ENCODE results near the gene AFF2. TPM values are rescaled to one million over a fixed set of nuclear protein-coding genes. Genes with fewer than 3 reads are reported as not detected.

Gene AFF2
- total and polyA plus RNA-seq, 4 donors, result 1.2 to 13.0 (median 3.9) TPM

GRCh38 chrX:149007423-149007822 lies 507.0 kb downstream of the AFF2 start:
- H3K27ac ChIP-seq (ENCODE audit: low read depth in 1 of 2, low read length in 1 of 2), result no peak overlapping the region
- peaks cover 0 to 2% (median 0%) of the 10 kb centered on the region in 5 donors for H3K4me1 ChIP-seq (ENCODE audit: control insufficient read depth in 5 of 5, insufficient read depth in 5 of 5, low read length in 5 of 5)
- H3K36me3 ChIP-seq (ENCODE audit: control insufficient read depth in 4 of 4, insufficient read depth in 4 of 4, low read length in 4 of 4), result no peaks in the 10 kb centered on the region
- H3K9ac ChIP-seq (ENCODE audit: insufficient read depth in 1 of 2, low read length in 2 of 2), result no peak overlapping the region
- 38% methylated on average over 4 of the region's 4 CpGs for WGBS, 2 donors
- no peaks in the 10 kb centered on the region for H3K9me3 ChIP-seq (ENCODE audit: control insufficient read depth in 4 of 4, insufficient read depth in 3 of 4, low read length in 3 of 4)
- TF ChIP-seq, protein P1, sequence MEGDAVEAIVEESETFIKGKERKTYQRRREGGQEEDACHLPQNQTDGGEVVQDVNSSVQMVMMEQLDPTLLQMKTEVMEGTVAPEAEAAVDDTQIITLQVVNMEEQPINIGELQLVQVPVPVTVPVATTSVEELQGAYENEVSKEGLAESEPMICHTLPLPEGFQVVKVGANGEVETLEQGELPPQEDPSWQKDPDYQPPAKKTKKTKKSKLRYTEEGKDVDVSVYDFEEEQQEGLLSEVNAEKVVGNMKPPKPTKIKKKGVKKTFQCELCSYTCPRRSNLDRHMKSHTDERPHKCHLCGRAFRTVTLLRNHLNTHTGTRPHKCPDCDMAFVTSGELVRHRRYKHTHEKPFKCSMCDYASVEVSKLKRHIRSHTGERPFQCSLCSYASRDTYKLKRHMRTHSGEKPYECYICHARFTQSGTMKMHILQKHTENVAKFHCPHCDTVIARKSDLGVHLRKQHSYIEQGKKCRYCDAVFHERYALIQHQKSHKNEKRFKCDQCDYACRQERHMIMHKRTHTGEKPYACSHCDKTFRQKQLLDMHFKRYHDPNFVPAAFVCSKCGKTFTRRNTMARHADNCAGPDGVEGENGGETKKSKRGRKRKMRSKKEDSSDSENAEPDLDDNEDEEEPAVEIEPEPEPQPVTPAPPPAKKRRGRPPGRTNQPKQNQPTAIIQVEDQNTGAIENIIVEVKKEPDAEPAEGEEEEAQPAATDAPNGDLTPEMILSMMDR (IDR thresholded peaks at IDR 0.05; ENCODE audit: control extremely low read depth, extremely low read depth), result no peak
- no peak for ATAC-seq (ENCODE audit: insufficient read depth, low FRiP score)
- DNase-seq, result no peak
- no peak overlapping the region for H3K4me3 ChIP-seq
- H3K27me3 ChIP-seq (ENCODE audit: control insufficient read depth in 3 of 3, insufficient read depth in 3 of 3, low read length in 2 of 3), result no peaks in the 10 kb centered on the region

DNA sequence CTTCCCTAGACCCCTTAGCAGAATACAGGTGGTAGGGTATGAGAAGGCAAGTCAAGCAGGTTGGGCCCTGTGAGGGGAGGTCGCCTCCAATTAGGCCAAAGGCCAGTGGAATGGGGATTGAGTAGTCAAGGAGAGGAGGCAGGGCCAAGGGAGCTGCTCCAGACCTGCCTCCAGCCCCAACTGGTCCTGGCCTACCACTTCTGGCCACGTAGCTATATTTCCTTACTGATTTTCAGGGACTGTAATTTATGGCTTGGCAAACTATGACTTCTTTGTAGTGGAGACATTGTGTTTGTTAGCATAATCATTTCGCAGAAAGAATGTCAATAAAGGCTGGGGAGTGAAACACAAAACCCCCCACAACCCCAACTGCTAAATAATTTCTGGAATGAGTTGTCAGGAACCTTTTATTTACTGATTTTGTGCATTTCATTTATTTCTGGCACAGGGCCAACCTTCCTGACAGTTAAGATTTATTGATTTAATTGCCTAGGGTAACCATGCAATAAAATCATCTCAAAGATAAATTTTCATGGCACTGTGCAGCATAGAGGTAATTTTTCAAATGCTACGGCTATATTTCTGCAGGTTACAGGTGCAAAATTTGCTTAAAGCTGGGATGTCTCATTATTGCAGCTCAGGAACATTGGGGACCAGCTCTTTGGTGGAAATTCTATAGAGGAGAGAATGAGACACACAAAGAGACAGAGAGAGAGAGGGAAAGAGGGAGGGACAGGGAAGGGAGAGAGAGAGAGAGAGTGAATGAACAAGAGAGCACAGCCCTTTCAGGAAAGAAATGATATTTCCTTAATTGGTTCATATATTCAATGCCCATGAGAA lies 509.8 kb downstream of the AFF2 start:
- no peaks in the 10 kb centered on the region for H3K27me3 ChIP-seq (ENCODE audit: control insufficient read depth in 3 of 3, insufficient read depth in 3 of 3, low read length in 2 of 3)
- no peak overlapping the region for H3K9ac ChIP-seq (ENCODE audit: insufficient read depth in 1 of 2, low read length in 2 of 2)
- DNase-seq, result peak in 1 of 3 donors; percentile 3
- no peaks in the 10 kb centered on the region for H3K36me3 ChIP-seq (ENCODE audit: control insufficient read depth in 4 of 4, insufficient read depth in 4 of 4, low read length in 4 of 4)
- TF ChIP-seq, protein P1 (IDR thresholded peaks at IDR 0.05; ENCODE audit: control extremely low read depth, extremely low read depth), result no peak
- no peak for ATAC-seq (ENCODE audit: insufficient read depth, low FRiP score)
- no peaks in the 10 kb centered on the region for H3K9me3 ChIP-seq (ENCODE audit: control insufficient read depth in 4 of 4, insufficient read depth in 3 of 4, low read length in 3 of 4)
- WGBS, 2 donors, result 52 to 69% methylated on average over 4 of the region's 4 CpGs
- H3K27ac ChIP-seq (ENCODE audit: low read depth in 1 of 2, low read length in 1 of 2), result no peak overlapping the region
- H3K4me1 ChIP-seq (ENCODE audit: control insufficient read depth in 5 of 5, insufficient read depth in 5 of 5, low read length in 5 of 5), result peaks cover 0 to 2% (median 0%) of the 10 kb centered on the region in 5 donors
- no peak overlapping the region for H3K4me3 ChIP-seq

- Histone ChIP-seq H3K9ac (ENCODE audit: insufficient read depth in 1 of 2, low read length in 2 of 2) (no peak overlapping the region), H3K9me3 (ENCODE audit: control insufficient read depth in 4 of 4, insufficient read depth in 3 of 4, low read length in 3 of 4) (no peaks in the 10 kb centered on the region), H3K4me3 (no peak overlapping the region), H3K36me3 (ENCODE audit: control insufficient read depth in 4 of 4, insufficient read depth in 4 of 4, low read length in 4 of 4) (no peaks in the 10 kb centered on the region), H3K27ac (ENCODE audit: low read depth in 1 of 2, low read length in 1 of 2) (no peak overlapping the region), H3K4me1 (ENCODE audit: control insufficient read depth in 5 of 5, insufficient read depth in 5 of 5, low read length in 5 of 5) (peaks cover 0 to 2% (median 0%) of the 10 kb centered on the region in 5 donors), H3K27me3 (ENCODE audit: control insufficient read depth in 3 of 3, insufficient read depth in 3 of 3, low read length in 2 of 3) (no peaks in the 10 kb centered on the region)
- no peak for DNase-seq
- TF ChIP-seq, protein P1 (IDR thresholded peaks at IDR 0.05; ENCODE audit: control extremely low read depth, extremely low read depth), result no peak
- no peak for ATAC-seq (ENCODE audit: insufficient read depth, low FRiP score)
- WGBS, 2 donors, result 72 to 75% methylated on average over 5 of the region's 5 CpGs
Observed at GRCh38 chrX:149010853-149011224, 510.4 kb downstream of the AFF2 start.
